H9 (cell line): ENCODE measurements around the gene C1orf141. TPM values are rescaled to one million over a fixed set of nuclear protein-coding genes. Genes with fewer than 3 reads are reported as not detected.

Experiments
- DNase-seq: peaks from one replicate; pipeline ENCODE4 v3.0.0-alpha.2; 2017
- H2AFZ ChIP-seq: one replicate; pipeline ENCODE4 v1.6.1; 2013; ENCODE audit warnings: mild to moderate bottlenecking, low read length, control low read depth, moderate library complexity
- H2AK5ac ChIP-seq: 2 replicates; pipeline ENCODE4 v1.6.1; 2013; ENCODE audit warnings: low read length, control low read depth, mixed read lengths; ENCODE audit not compliant: insufficient read length
- H2BK120ac ChIP-seq: one replicate; pipeline ENCODE4 v1.6.1; 2013; ENCODE audit warnings: low read depth, mild to moderate bottlenecking, low read length, control low read depth, inconsistent platforms; ENCODE audit not compliant: poor library complexity, severe bottlenecking
- H2BK12ac ChIP-seq: 2 replicates; pipeline ENCODE4 v1.6.1; 2013; ENCODE audit warnings: low read length, control low read depth, mixed read lengths, low read depth; ENCODE audit not compliant: insufficient read length
- H2BK15ac ChIP-seq: 2 replicates; pipeline ENCODE4 v1.6.1; 2013; ENCODE audit warnings: low read depth, low read length, control low read depth
- H2BK20ac ChIP-seq: one replicate; pipeline ENCODE4 v1.6.1; 2013; ENCODE audit warnings: low read depth, mild to moderate bottlenecking, low read length, control low read depth, inconsistent platforms; ENCODE audit not compliant: poor library complexity, severe bottlenecking
- H2BK5ac ChIP-seq: 2 replicates; pipeline ENCODE4 v1.6.1; 2013; ENCODE audit warnings: low read length, control low read depth, mixed read lengths; ENCODE audit not compliant: insufficient read length
- H3K14ac ChIP-seq: 2 replicates; pipeline ENCODE4 v1.6.1; 2013; ENCODE audit warnings: low read length, control low read depth; ENCODE audit not compliant: insufficient read depth
- H3K18ac ChIP-seq: 2 replicates; pipeline ENCODE4 v1.6.1; 2013; ENCODE audit warnings: low read depth, mild to moderate bottlenecking, mixed read lengths, low read length, control low read depth; ENCODE audit not compliant: insufficient read length
- H3K23ac ChIP-seq: 2 replicates; pipeline ENCODE4 v1.6.1; 2013; ENCODE audit warnings: low read length, control low read depth, mixed read lengths, low read depth; ENCODE audit not compliant: insufficient read length
- H3K23me2 ChIP-seq: 2 replicates; pipeline ENCODE4 v1.6.1; 2013; ENCODE audit warnings: low read depth, mild to moderate bottlenecking, mixed read lengths, low read length, control low read depth; ENCODE audit not compliant: insufficient read length, poor library complexity, severe bottlenecking
- H3K27ac ChIP-seq: 2 replicates; pipeline ENCODE4 v1.5.1; 2013; ENCODE audit warnings: low read length, control low read depth, mixed read lengths, low read depth; ENCODE audit not compliant: insufficient read length
- H3K27me3 ChIP-seq: 2 replicates; pipeline ENCODE4 v1.6.1; 2013; ENCODE audit warnings: low read length, control low read depth, inconsistent platforms; ENCODE audit not compliant: insufficient read depth
- H3K4ac ChIP-seq: 2 replicates; pipeline ENCODE4 v1.6.1; 2013; ENCODE audit warnings: low read depth, mild to moderate bottlenecking, control low read depth, inconsistent platforms, low read length, moderate library complexity
- H3K4me1 ChIP-seq: 2 replicates; pipeline ENCODE4 v1.6.1; 2013; ENCODE audit warnings: low read length, control low read depth, inconsistent platforms; ENCODE audit not compliant: insufficient read depth
- H3K4me2 ChIP-seq: 2 replicates; pipeline ENCODE4 v1.6.1; 2013; ENCODE audit warnings: low read length, control low read depth, mixed read lengths; ENCODE audit not compliant: insufficient read length, insufficient read depth
- H3K56ac ChIP-seq: 2 replicates; pipeline ENCODE4 v1.6.1; 2013; ENCODE audit warnings: low read depth, mild to moderate bottlenecking, mixed read lengths, low read length, control low read depth; ENCODE audit not compliant: insufficient read length
- H3K79me1 ChIP-seq: 2 replicates; pipeline ENCODE4 v1.6.1; 2013; ENCODE audit warnings: low read depth, mild to moderate bottlenecking, moderate library complexity, low read length, control low read depth, inconsistent platforms; ENCODE audit not compliant: insufficient read depth, poor library complexity, severe bottlenecking
- H3K79me2 ChIP-seq: 2 replicates; pipeline ENCODE4 v1.6.1; 2013; ENCODE audit warnings: low read length, control low read depth, inconsistent platforms; ENCODE audit not compliant: insufficient read depth
- H3K9ac ChIP-seq: 2 replicates; pipeline ENCODE4 v1.6.1; 2013; ENCODE audit warnings: low read length, control low read depth, mixed read lengths; ENCODE audit not compliant: insufficient read length; ENCODE audit errors: extremely low read depth
- H3K9me3 ChIP-seq: one replicate; pipeline ENCODE4 v1.6.1; 2013; ENCODE audit warnings: low read depth, low read length, inconsistent platforms; ENCODE audit not compliant: control insufficient read depth
- H3T11ph ChIP-seq: one replicate; pipeline ENCODE4 v1.6.1; 2013; ENCODE audit warnings: mild to moderate bottlenecking, low read length, control low read depth, inconsistent platforms
- H4K20me1 ChIP-seq: one replicate; pipeline ENCODE4 v1.6.1; 2013; ENCODE audit not compliant: control insufficient read depth, insufficient read length, insufficient read depth
- H4K5ac ChIP-seq: 2 replicates; pipeline ENCODE4 v1.6.1; 2013; ENCODE audit warnings: low read depth, mild to moderate bottlenecking, mixed read lengths, low read length, control low read depth; ENCODE audit not compliant: insufficient read length
- H4K8ac ChIP-seq: replicated peaks from 2 replicates; pipeline ENCODE4 v1.6.1; 2013; ENCODE audit warnings: low read length, control low read depth, mixed read lengths, low read depth; ENCODE audit not compliant: insufficient read length
- H4K91ac ChIP-seq: 2 replicates; pipeline ENCODE4 v1.6.1; 2013; ENCODE audit warnings: low read depth, mild to moderate bottlenecking, moderate library complexity, mixed read lengths, low read length, control low read depth; ENCODE audit not compliant: insufficient read length
- H3K27ac Mint-ChIP-seq, 3 experiments: 2 replicates in 2 of 3; 3 replicates in 1 of 3; pipeline ENCODE4 v1.8.0; 2020 to 2021; ENCODE audit warnings: mixed read lengths in 3 of 3, mild to moderate bottlenecking in 1 of 3, moderate library complexity in 1 of 3
- H3K27me3 Mint-ChIP-seq: 2 replicates; pipeline ENCODE4 v1.8.0; 2021; ENCODE audit warnings: low read depth, mild to moderate bottlenecking, moderate library complexity, mixed read lengths
- H3K36me3 Mint-ChIP-seq, 3 experiments: 2 replicates in 2 of 3; 3 replicates in 1 of 3; pipeline ENCODE4 v1.8.0; 2020 to 2021; ENCODE audit warnings: low read depth in 3 of 3, mixed read lengths in 3 of 3; ENCODE audit not compliant: insufficient read depth in 1 of 3
- H3K4me1 Mint-ChIP-seq, 2 experiments: 2 replicates each; pipeline ENCODE4 v1.8.0; 2020; ENCODE audit warnings: mixed read lengths in 2 of 2
- H3K4me3 Mint-ChIP-seq, 2 experiments: 2 replicates in 1 of 2; 3 replicates in 1 of 2; pipeline ENCODE4 v1.8.0; 2020 to 2021; ENCODE audit warnings: mild to moderate bottlenecking in 2 of 2, mixed read lengths in 2 of 2, moderate library complexity in 1 of 2
- H3K9me3 Mint-ChIP-seq, 2 experiments: 2 replicates in 1 of 2; 3 replicates in 1 of 2; pipeline ENCODE4 v1.8.0; 2020; ENCODE audit warnings: mild to moderate bottlenecking in 2 of 2, mixed read lengths in 2 of 2, moderate library complexity in 1 of 2
- WGBS: extraction: QIAGEN DNeasy Blood & Tissue Kit; methylation state at CpG from one replicate; pipeline ENCODE4 v1.1.7; 2013; ENCODE audit warnings: missing lambda C conversion rate, low lambda C conversion rate, mixed read lengths; ENCODE audit not compliant: insufficient read length; ENCODE audit errors: extremely low coverage; 5-methylcytosine and 5-hydroxymethylcytosine counted together
- total RNA-seq: library from RNA; stranded (reverse); gene quantifications from 2 replicates; pipeline ENCODE4 v1.2.1, GENCODE V29; 2021
- TF ChIP-seq, protein P1 (sequence below): fragments of 200-600 bp; sonication (generic); conservative IDR thresholded peaks from 3 replicates; pipeline ENCODE4 v1.8.0; 2021; ENCODE audit warnings: antibody characterized with exemption, mild to moderate bottlenecking

The C1orf141 gene
- total RNA-seq, 1 experiment from 2014 or later = not detected

GRCh38 chr1:67169496-67169895 is 34.7 kb upstream of the C1orf141 start:
- Histone ChIP-seq H2BK15ac (no peak overlapping the region), H3K9ac (no peak overlapping the region), H3K56ac (no peak overlapping the region), H3K27ac (no peak overlapping the region), H3K18ac (no peak overlapping the region), H2AFZ (no peak overlapping the region), H3K27me3 (no peaks in the 10 kb centered on the region), H2BK120ac (no peak overlapping the region), H3K79me2 (no peaks in the 10 kb centered on the region), H3K4me1 (no peaks in the 10 kb centered on the region), H2BK5ac (no peak overlapping the region), H4K5ac (no peak overlapping the region), H3K79me1 (no peaks in the 10 kb centered on the region), H3K14ac (no peak overlapping the region), H2BK12ac (no peak overlapping the region), H3T11ph (no peak overlapping the region), H3K23me2 (no peaks in the 10 kb centered on the region), H2AK5ac (no peak overlapping the region), H3K23ac (no peak overlapping the region), H3K4ac (no peak overlapping the region), H3K4me2 (no peak overlapping the region), H4K91ac (no peak overlapping the region), H2BK20ac (no peak overlapping the region), H4K8ac (no peak overlapping the region), H3K9me3 (no peaks in the 10 kb centered on the region), H4K20me1 (no peaks in the 10 kb centered on the region)
- Mint-ChIP-seq H3K4me1 (no peaks in the 10 kb centered on the region), H3K27ac (no peak overlapping the region), H3K27me3 (no peaks in the 10 kb centered on the region; the same call in none of the 2 replicates), H3K9me3 (no peaks in the 10 kb centered on the region), H3K4me3 (no peak overlapping the region), H3K36me3 (no peaks in the 10 kb centered on the region)
- DNase-seq = no peak
- TF ChIP-seq, protein P1, sequence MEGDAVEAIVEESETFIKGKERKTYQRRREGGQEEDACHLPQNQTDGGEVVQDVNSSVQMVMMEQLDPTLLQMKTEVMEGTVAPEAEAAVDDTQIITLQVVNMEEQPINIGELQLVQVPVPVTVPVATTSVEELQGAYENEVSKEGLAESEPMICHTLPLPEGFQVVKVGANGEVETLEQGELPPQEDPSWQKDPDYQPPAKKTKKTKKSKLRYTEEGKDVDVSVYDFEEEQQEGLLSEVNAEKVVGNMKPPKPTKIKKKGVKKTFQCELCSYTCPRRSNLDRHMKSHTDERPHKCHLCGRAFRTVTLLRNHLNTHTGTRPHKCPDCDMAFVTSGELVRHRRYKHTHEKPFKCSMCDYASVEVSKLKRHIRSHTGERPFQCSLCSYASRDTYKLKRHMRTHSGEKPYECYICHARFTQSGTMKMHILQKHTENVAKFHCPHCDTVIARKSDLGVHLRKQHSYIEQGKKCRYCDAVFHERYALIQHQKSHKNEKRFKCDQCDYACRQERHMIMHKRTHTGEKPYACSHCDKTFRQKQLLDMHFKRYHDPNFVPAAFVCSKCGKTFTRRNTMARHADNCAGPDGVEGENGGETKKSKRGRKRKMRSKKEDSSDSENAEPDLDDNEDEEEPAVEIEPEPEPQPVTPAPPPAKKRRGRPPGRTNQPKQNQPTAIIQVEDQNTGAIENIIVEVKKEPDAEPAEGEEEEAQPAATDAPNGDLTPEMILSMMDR = no peak
- WGBS = no CpG with 5 or more reads among the region's 2 CpGs
